ENCODE results near the gene AKR1D1. TPM values are rescaled to one million over a fixed set of nuclear protein-coding genes. Genes with fewer than 3 reads are reported as not detected.

Gene AKR1D1
- total and polyA plus RNA-seq, 2 donors (not counting 3 experiments of a cell fraction or from before 2014, with no cell fraction given) = not detected

DNA sequence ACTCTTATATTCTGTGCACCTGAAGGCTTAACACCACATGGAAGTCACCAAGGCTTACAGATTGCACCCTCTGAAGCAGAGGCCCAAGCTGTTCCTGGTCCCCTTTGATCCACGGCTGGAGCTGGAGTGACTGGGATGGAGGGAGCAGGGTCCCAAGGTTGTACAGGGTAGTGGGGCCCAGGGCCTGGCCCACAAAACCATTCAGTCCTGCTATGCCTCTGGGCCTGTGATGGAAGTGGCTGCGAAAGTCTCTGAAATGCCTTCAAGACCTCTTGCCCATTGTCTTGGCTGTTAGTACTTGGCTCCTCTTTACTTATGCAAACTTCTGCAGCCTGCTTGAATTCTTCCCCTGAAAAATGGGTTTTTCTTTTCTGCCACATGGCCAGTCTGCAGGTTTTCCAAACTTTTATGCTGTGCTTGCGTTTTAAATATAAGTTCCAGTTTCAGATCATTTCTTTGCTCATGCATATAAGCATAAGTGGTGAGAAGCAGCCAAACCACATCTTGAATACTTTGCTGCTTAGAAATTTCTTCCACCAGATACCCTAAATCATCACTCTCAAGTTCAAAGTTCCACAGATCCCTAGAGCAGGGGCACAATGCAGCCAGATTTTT, 53.4 kb downstream of the AKR1D1 start:
- Histone ChIP-seq H3K9me1 (replicated peaks; ENCODE audit: control insufficient read depth, extremely low read depth, insufficient read depth, low read length) (no peaks in the 10 kb centered on the region), H3K36me3 (ENCODE audit: control insufficient read depth in 2 of 2, extremely low read depth in 1 of 2, insufficient read depth in 2 of 2, low read length in 2 of 2) (no peaks in the 10 kb centered on the region), H3K4me3 (replicated peaks in 1 of 3; ENCODE audit: insufficient read depth in 1 of 3, low read depth in 1 of 3, low read length in 3 of 3) (no peak overlapping the region), H2AFZ (ENCODE audit: low read depth, low read length) (no peak overlapping the region), H3K4me1 (ENCODE audit: control insufficient read depth, extremely low read depth, insufficient read depth, low read length) (no peaks in the 10 kb centered on the region), H3K4me2 (ENCODE audit: insufficient read depth, low read length) (no peak overlapping the region), H3K9me3 (replicated peaks; ENCODE audit: control insufficient read depth, insufficient read depth, low read length) (no peaks in the 10 kb centered on the region), H3K79me2 (ENCODE audit: control insufficient read depth, insufficient read depth, low read length) (no peaks in the 10 kb centered on the region), H3K27me3 (ENCODE audit: control insufficient read depth in 2 of 2, insufficient read depth in 2 of 2, low read length in 2 of 2) (no peaks in the 10 kb centered on the region), H3K9ac (replicated peaks; ENCODE audit: extremely low read depth, insufficient read depth, low read length) (no peak overlapping the region), H4K20me1 (replicated peaks; ENCODE audit: control insufficient read depth, extremely low read depth, insufficient read depth, low read length) (no peaks in the 10 kb centered on the region), H3K27ac (ENCODE audit: insufficient read depth, low read depth, low read length) (no peak overlapping the region)
- FAIRE-seq (no peak), DNase-seq (ENCODE audit: low read depth, low spot score) (no peak)
- CTCF ChIA-PET = no interaction called here
- intact Hi-C loops (cut with micrococcal nuclease) = no loop called here
- BruUV-seq (replicated peaks) = no TSS peak
- POLR2A ChIA-PET = no interaction called here
- TF ChIP-seq, protein P1, sequence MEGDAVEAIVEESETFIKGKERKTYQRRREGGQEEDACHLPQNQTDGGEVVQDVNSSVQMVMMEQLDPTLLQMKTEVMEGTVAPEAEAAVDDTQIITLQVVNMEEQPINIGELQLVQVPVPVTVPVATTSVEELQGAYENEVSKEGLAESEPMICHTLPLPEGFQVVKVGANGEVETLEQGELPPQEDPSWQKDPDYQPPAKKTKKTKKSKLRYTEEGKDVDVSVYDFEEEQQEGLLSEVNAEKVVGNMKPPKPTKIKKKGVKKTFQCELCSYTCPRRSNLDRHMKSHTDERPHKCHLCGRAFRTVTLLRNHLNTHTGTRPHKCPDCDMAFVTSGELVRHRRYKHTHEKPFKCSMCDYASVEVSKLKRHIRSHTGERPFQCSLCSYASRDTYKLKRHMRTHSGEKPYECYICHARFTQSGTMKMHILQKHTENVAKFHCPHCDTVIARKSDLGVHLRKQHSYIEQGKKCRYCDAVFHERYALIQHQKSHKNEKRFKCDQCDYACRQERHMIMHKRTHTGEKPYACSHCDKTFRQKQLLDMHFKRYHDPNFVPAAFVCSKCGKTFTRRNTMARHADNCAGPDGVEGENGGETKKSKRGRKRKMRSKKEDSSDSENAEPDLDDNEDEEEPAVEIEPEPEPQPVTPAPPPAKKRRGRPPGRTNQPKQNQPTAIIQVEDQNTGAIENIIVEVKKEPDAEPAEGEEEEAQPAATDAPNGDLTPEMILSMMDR (IDR thresholded peaks at IDR 0.05; ENCODE audit: extremely low read depth in 1 of 2, insufficient read depth in 1 of 2, low read depth in 1 of 2, low read length in 2 of 2) = no peak
- no peak for TF ChIP-seq EZH2 (IDR thresholded peaks at IDR 0.05; ENCODE audit: borderline replicate concordance, low read depth, low read length, severe bottlenecking)
- TF ChIP-seq JUN (IDR thresholded peaks at IDR 0.05; ENCODE audit: borderline replicate concordance, insufficient read depth, insufficient read length, low read depth) = no peak
- TF ChIP-seq FOS (IDR thresholded peaks at IDR 0.05; ENCODE audit: borderline replicate concordance, insufficient read depth, low read length) = no peak
- TF ChIP-seq POLR2A (IDR thresholded peaks at IDR 0.05; ENCODE audit: low read depth, low read length) = no peak
- TF ChIP-seq, protein P2, sequence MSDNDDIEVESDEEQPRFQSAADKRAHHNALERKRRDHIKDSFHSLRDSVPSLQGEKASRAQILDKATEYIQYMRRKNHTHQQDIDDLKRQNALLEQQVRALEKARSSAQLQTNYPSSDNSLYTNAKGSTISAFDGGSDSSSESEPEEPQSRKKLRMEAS (IDR thresholded peaks at IDR 0.05; ENCODE audit: insufficient read depth, insufficient read length) = no peak
- no peak for TF ChIP-seq GATA2 (IDR thresholded peaks at IDR 0.05; ENCODE audit: insufficient read depth, insufficient read length, low read depth, low read length)
- no peak for TF ChIP-seq POLR2AphosphoS5 (IDR thresholded peaks at IDR 0.05; ENCODE audit: insufficient read depth, low read depth, low read length)
- no peak for TF ChIP-seq MYC (IDR thresholded peaks at IDR 0.05; ENCODE audit: low read depth, low read length)
- dilution Hi-C loops (cut with MboI; ENCODE audit: extremely low pct_ligation_motif_present, low sequenced_read_pairs) = no loop called here
